BJ (cell line): ENCODE data around the gene VWA5B1. TPM values are rescaled to one million over a fixed set of nuclear protein-coding genes. Genes with fewer than 3 reads are reported as not detected.

ENCODE experiments used
- CTCF ChIA-PET: fragments of 350-600 bp; formaldehyde crosslinking; extraction: SDS; loops from one replicate; lab custom pipeline; 2021; ENCODE audit warnings: antibody characterized with exemption, inconsistent platforms; lab: Yijun Ruan, JAX
- POLR2A ChIA-PET: fragments of 300-600 bp; sonication (Branson Sonifier 250); formaldehyde crosslinking; extraction: SDS; loops from one replicate; lab custom pipeline; 2021; ENCODE audit warnings: antibody characterized with exemption; lab: Charles Lee
- DNase-seq: peaks from one replicate; pipeline ENCODE4 v3.0.0-alpha.2; 2011; ENCODE audit warnings: low read depth
- H3K27me3 ChIP-seq: 2 replicates; pipeline ENCODE4 v1.6.0; 2011; ENCODE audit warnings: low read length; ENCODE audit not compliant: control insufficient read depth, insufficient read depth
- H3K36me3 ChIP-seq: 2 replicates; pipeline ENCODE4 v1.5.1; 2011; ENCODE audit warnings: low read length; ENCODE audit not compliant: control insufficient read depth, insufficient read depth
- H3K4me3 ChIP-seq: 2 replicates; pipeline ENCODE4 v1.5.1; 2011; ENCODE audit warnings: low read depth, mild to moderate bottlenecking, control low read depth, low read length
- CTCF ChIP-seq: IDR thresholded peaks from 2 replicates; pipeline ENCODE4 v1.5.1; 2011; ENCODE audit warnings: low read depth, mild to moderate bottlenecking, control low read depth, inconsistent platforms, low read length, moderate library complexity; ENCODE audit not compliant: insufficient read depth
- polyA plus RNA-seq: library from polyadenylated mRNA; depleted of rRNA; stranded (reverse); fragments of >200 nt; gene quantifications from 2 replicates; pipeline ENCODE4 v1.2.3, GENCODE V29; 2011

VWA5B1 gene
- polyA plus RNA-seq, 1 experiment, result not detected

GRCh38 chr1:20275319-20275925, 15.3 kb upstream of the VWA5B1 start:
- TF ChIP-seq CTCF, result no peak
- Histone ChIP-seq H3K36me3 (no peaks in the 10 kb centered on the region), H3K4me3 (no peak overlapping the region), H3K27me3 (peaks cover 6% of the 10 kb centered on the region)
- POLR2A ChIA-PET, result no interaction called here
- DNase-seq, result no peak
- CTCF ChIA-PET, result interaction anchor here (0.6 kb wide), 1 partner anchor 19 kb away, joined by 3 read pairs; no protein-coding TSS in a partner anchor

- Histone ChIP-seq H3K4me3 (no peak overlapping the region), H3K36me3 (no peaks in the 10 kb centered on the region), H3K27me3 (peaks cover 6% of the 10 kb centered on the region)
- ChIA-PET POLR2A (no interaction called here), CTCF (no interaction called here)
- TF ChIP-seq CTCF, result no peak
- no peak for DNase-seq
Observed at GRCh38 chr1:20276485-20277159, 14.1 kb upstream of the VWA5B1 start.

DNA sequence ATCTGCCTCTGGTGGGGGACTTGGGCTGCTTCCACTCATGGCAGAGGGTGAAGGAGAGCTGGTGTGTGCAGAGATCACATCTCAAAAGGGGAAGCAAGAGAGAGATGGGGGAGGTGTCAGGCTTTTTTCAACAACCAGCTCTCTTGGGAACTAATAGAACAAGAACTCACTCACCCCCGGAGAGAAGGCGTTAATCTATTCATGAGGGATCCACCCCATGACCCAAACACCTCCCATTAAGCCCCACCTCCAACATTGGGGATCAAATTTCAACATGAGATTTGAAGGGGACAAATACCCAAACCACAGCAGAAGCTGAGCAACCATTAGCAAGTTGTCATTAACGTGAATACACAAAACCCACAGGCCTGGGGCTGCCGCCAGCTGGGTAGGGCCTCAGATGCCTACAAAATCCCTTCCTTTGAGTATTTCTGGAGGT, 12.0 kb upstream of the VWA5B1 start:
- no peak for DNase-seq
- Histone ChIP-seq H3K27me3 (peaks cover 5% of the 10 kb centered on the region; the same call in 1 of the 2 replicates), H3K36me3 (no peaks in the 10 kb centered on the region), H3K4me3 (no peak overlapping the region)
- ChIA-PET POLR2A (no interaction called here), CTCF (no interaction called here)
- TF ChIP-seq CTCF, result no peak

- peaks cover 5% of the 10 kb centered on the region; the same call in 1 of the 2 replicates for H3K27me3 ChIP-seq
- ChIA-PET CTCF (interaction anchor here (0.7 kb wide), 1 partner anchor 214 kb away, joined by 3 read pairs; no protein-coding TSS in a partner anchor), POLR2A (no interaction called here)
- no peaks in the 10 kb centered on the region for H3K36me3 ChIP-seq
- no peak for TF ChIP-seq CTCF
- no peak overlapping the region for H3K4me3 ChIP-seq
- no peak for DNase-seq
Observed at GRCh38 chr1:20279509-20279908, 11.2 kb upstream of the VWA5B1 start.

DNA sequence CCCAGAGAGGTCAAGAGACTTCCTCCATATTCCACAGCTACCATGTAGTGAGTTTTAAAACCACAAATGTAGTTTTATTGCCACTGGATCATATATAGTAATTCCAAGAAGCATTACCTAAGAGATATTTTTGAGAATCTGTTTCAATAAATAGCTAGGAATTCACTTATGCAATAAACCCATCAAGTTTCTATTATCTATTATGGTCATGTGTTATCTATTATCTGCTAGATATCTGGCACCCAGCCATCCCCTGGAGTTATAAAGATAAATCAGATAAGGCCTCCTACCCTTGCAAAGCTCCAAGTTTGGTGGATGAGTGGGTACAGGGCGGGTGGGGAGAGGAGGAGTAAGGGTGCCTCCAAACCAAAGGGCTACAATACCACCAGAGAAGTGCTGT, 10.3 kb upstream of the VWA5B1 start:
- no peaks in the 10 kb centered on the region for H3K36me3 ChIP-seq
- DNase-seq, result no peak
- H3K27me3 ChIP-seq, result peaks cover 5% of the 10 kb centered on the region; the same call in 1 of the 2 replicates
- TF ChIP-seq CTCF, result no peak
- ChIA-PET CTCF (interaction anchor here (0.7 kb wide), 1 partner anchor 213 kb away, joined by 3 read pairs; no protein-coding TSS in a partner anchor), POLR2A (no interaction called here)
- no peak overlapping the region for H3K4me3 ChIP-seq
